Heart right ventricle (tissue), 16 donors: ENCODE data around the gene OR2M7. TPM values are rescaled to one million over a fixed set of nuclear protein-coding genes. Genes with fewer than 3 reads are reported as not detected.
"Not testable (repeated sequence)": the region's sequence is repeated elsewhere in the genome, so short reads cannot be mapped to it uniquely, and the experiment has no call there.

ENCODE experiments used
- ATAC-seq, 8 donors: fragments of 200-7000 bp; cut with Tn5 transposase; one replicate each; pipeline ENCODE4 v1.9.1; 2020; ENCODE audit warnings: mild to moderate bottlenecking in 8 of 8, moderate library complexity in 8 of 8, moderate number of reproducible peaks in 1 of 8
- DNase-seq, 2 donors: peaks; one replicate each; pipeline ENCODE4 v3.0.0-alpha.2; 2020
- H3K27ac ChIP-seq, 10 donors: fragments of 200-600 bp; sonication (generic) in 2 of 10; one replicate each; pipeline versions ENCODE4 v1.5.0 to v1.8.0; 2020 to 2022; ENCODE audit warnings: mild to moderate bottlenecking in 3 of 10
- H3K27me3 ChIP-seq, 7 donors: fragments of 200-600 bp; one replicate each; pipeline ENCODE4 v1.8.0; 2021 to 2022; ENCODE audit warnings: mild to moderate bottlenecking in 2 of 7
- H3K36me3 ChIP-seq, 9 donors: fragments of 200-600 bp; sonication (generic) in 1 of 9; one replicate each; pipeline versions ENCODE4 v1.5.0 to v1.8.0; 2020 to 2022; ENCODE audit warnings: mild to moderate bottlenecking in 2 of 9
- H3K4me1 ChIP-seq, 9 donors: fragments of 200-600 bp; sonication (generic) in 1 of 9; one replicate each; pipeline versions ENCODE4 v1.5.0 to v1.8.0; 2020 to 2022; ENCODE audit warnings: mild to moderate bottlenecking in 4 of 9
- H3K4me3 ChIP-seq, 10 donors: fragments of 200-600 bp; sonication (generic) in 2 of 10; one replicate each; pipeline versions ENCODE4 v1.5.0 to v1.8.0; 2020 to 2022; ENCODE audit warnings: mild to moderate bottlenecking in 7 of 10, moderate library complexity in 2 of 10
- H3K9me3 ChIP-seq, 11 donors: fragments of 200-600 bp in 10 of 11; sonication (generic) in 2 of 11; one replicate each; pipeline versions ENCODE4 v1.5.0 to v1.8.0; 2013 to 2022; ENCODE audit warnings: mild to moderate bottlenecking in 2 of 11, control low read depth in 1 of 11, moderate library complexity in 1 of 11
- WGBS, 2 donors: extraction: QIAGEN DNeasy Blood & Tissue Kit; methylation state at CpG; one replicate each; pipeline ENCODE4 v1.1.7; 2013; ENCODE audit warnings: inconsistent platforms in 1 of 2; 5-methylcytosine and 5-hydroxymethylcytosine counted together
- intact Hi-C, 10 donors: fragments of 100-400 bp; cut with DNase I; formaldehyde crosslinking; loops; one replicate each; pipeline versions ENCODE4 v1.11.1 to v1.14.2; 2022
- polyA plus RNA-seq, 2 donors: library from polyadenylated mRNA; stranded (reverse); fragments of 200-250 nt; gene quantifications; one replicate each; pipeline ENCODE4 v1.2.3, GENCODE V29; 2013
- total RNA-seq, 10 donors: library from RNA; stranded (reverse); fragmentation: NEBNext Ultra II Directional in 3 of 10; extraction: Animal tissue kit (Norgen Biotek cat#: 25700) in 3 of 10; gene quantifications; one replicate each; pipeline versions ENCODE4 v1.2.1 to v1.2.4, GENCODE V29; 2021 to 2023
- TF ChIP-seq, protein P1 (sequence below), 9 donors: fragments of 200-600 bp; sonication (generic) in 2 of 9; IDR thresholded peaks; one replicate each; pipeline versions ENCODE4 v1.5.0 to v1.8.0; 2021 to 2022; ENCODE audit warnings: antibody characterized with exemption in 9 of 9, mild to moderate bottlenecking in 5 of 9, moderate library complexity in 1 of 9
- donor health status: Arrhythmogenic right ventricular cardiomyopathy.
- donor health status: ischemic (EF 13 %, LVEDD 7.1; RV severe dilation, severe dysfunction).
- donor health status: healthy with polysubstance abuse.
- donor health status: DM: no; HTN: yes; CAD: no.
- donor health status: DM: no; HTN: no; CAD: no.
- donor health status: ischemic (EF 25% LVEDD 6.9; RV normal size, moderate dysfunction).
- donor health status: ischemic (EF 25% LVEDD 5.7; RV mildly dilated, moderate dysfunction).
- donor health status: healthy.
- donor health status: DM: yes; HTN: yes; CAD: no.
- donor health status: Ischemic cardiomyopathy.
- donor health status: ischemic (EF 35%, LVEDD 5.7; RV mildly dilated, moderate dysfunction).
- donor health status: nonischemic (EF 11% LVEDD 7.7; RV severe dilation, severe dysfunction).
- donor health status: DM: yes; HTN: yes; CAD: no.
- donor health status: PGD.
- donor health status: ischemic (EF 29% LVEDD 5.4; RV normal size, mild dysfunction).
- donor health status: nonischemic (EF 23%, LVEDD 6.1; RV moderate dilation, normal function).

Gene OR2M7
- total and polyA plus RNA-seq, 12 donors = not detected

DNA sequence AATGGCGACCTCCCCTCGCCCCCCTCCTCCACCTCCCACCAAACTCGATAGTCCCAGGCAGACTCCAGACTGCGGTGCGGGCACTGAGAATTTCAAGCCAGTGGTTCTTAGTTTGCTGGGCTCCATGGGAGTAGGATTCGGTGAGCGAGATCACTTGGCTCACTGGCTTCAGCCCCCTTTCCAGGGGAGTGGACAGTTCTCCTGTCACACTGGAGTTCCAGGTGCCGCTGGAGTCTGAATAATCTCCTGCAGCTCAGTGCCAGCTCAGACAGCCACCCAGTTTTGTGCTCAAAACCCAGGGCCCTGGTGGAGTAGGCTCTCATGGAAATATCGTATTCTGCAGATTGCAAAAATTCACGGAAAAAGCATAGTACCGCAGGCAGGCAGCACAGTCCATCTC is 7.6 kb downstream of the OR2M7 start:
- peaks cover 0 to 34% (median 8%) of the 10 kb centered on the region in 11 donors for H3K9me3 ChIP-seq
- ATAC-seq = no peak
- 76 to 84% methylated on average over 11 of the region's 11 CpGs for WGBS, 2 donors
- H3K4me1 ChIP-seq = no peaks in the 10 kb centered on the region
- H3K36me3 ChIP-seq = no peaks in the 10 kb centered on the region
- TF ChIP-seq, protein P1, sequence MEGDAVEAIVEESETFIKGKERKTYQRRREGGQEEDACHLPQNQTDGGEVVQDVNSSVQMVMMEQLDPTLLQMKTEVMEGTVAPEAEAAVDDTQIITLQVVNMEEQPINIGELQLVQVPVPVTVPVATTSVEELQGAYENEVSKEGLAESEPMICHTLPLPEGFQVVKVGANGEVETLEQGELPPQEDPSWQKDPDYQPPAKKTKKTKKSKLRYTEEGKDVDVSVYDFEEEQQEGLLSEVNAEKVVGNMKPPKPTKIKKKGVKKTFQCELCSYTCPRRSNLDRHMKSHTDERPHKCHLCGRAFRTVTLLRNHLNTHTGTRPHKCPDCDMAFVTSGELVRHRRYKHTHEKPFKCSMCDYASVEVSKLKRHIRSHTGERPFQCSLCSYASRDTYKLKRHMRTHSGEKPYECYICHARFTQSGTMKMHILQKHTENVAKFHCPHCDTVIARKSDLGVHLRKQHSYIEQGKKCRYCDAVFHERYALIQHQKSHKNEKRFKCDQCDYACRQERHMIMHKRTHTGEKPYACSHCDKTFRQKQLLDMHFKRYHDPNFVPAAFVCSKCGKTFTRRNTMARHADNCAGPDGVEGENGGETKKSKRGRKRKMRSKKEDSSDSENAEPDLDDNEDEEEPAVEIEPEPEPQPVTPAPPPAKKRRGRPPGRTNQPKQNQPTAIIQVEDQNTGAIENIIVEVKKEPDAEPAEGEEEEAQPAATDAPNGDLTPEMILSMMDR (IDR thresholded peaks at IDR 0.05) = no peak
- H3K27ac ChIP-seq = no peak overlapping the region
- H3K27me3 ChIP-seq = no peaks in the 10 kb centered on the region
- intact Hi-C loops = no loop called here
- no peak for DNase-seq
- H3K4me3 ChIP-seq = no peak overlapping the region

DNA sequence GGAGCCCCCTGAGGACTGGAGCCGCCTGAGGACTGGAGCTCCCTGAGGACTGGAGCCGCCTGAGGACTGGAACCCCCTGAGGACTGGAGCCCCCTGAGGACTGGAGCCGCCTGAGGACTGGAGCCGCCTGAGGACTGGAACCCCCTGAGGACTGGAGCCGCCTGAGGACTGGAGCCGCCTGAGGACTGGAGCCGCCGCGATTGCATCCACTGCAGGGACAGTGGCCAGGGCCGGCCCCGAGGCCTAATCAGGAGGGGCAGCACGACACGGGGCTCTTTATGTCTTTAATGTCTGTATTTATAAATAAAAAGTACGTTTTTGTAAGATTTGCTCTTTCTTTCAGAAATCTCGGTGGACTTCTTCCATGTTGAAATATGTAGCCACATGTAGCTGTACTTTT is 17.6 kb downstream of the OR2M7 start:
- intact Hi-C loops, ATAC-seq, H3K4me3 ChIP-seq, H3K4me1 ChIP-seq, H3K9me3 ChIP-seq, DNase-seq, H3K27ac ChIP-seq, H3K27me3 ChIP-seq, H3K36me3 ChIP-seq: not testable (repeated sequence)
- WGBS, 2 donors = 77 to 80% methylated on average over 15 of the region's 15 CpGs

DNA sequence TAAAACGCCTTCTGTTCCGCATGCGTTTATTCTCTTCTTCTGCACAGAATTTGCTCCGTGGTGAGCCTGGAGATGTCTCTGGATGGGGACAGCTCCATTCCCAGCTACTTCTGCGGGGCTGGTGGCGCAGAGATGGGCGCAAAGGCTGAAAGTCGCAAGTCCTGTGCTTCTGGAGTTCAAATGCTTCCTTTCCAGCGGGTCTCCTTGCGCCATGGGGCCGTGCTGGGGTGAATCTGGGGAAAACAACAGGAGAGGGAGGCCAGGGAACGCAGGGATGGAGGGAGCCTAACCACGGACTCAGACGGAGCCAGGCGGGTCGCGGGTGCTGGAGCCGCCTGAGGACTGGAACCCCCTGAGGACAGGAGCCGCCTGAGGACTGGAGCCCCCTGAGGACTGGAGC is 18.3 kb downstream of the OR2M7 start:
- DNase-seq (no peak), ATAC-seq (no peak)
- Histone ChIP-seq H3K36me3 (no peaks in the 10 kb centered on the region), H3K9me3 (no peaks in the 10 kb centered on the region), H3K27me3 (no peaks in the 10 kb centered on the region), H3K27ac (no peak overlapping the region), H3K4me1 (no peaks in the 10 kb centered on the region), H3K4me3 (no peak overlapping the region)
- TF ChIP-seq, protein P1 (IDR thresholded peaks at IDR 0.05) = no peak
- intact Hi-C loops = no loop called here
- 84 to 90% methylated on average over 19 of the region's 19 CpGs for WGBS, 2 donors

DNA sequence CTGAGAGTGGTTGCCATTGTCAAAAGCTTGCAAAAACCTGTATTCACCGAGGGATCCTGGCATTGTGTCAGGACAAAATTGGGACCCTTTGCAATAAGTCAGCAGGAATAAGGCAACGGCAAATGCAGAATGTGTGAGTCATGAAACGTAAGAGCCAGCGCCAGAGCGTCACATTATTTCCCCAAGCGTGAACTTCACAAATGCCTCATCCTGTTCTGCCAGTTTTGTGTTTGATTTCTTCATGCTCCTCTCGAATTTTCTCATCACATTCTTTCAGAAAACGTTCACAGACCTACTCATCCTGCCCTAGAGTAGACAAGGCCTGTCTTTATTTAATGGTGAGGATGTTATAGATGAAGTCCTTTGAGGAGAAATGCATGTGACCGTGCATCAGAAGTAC is 18.7 kb downstream of the OR2M7 start:
- DNase-seq, H3K36me3 ChIP-seq, H3K4me3 ChIP-seq, ATAC-seq, H3K27me3 ChIP-seq, H3K9me3 ChIP-seq, intact Hi-C loops, H3K27ac ChIP-seq, H3K4me1 ChIP-seq: not testable (repeated sequence)
- WGBS, 2 donors = 75 to 76% methylated on average over 9 of the region's 9 CpGs

DNA sequence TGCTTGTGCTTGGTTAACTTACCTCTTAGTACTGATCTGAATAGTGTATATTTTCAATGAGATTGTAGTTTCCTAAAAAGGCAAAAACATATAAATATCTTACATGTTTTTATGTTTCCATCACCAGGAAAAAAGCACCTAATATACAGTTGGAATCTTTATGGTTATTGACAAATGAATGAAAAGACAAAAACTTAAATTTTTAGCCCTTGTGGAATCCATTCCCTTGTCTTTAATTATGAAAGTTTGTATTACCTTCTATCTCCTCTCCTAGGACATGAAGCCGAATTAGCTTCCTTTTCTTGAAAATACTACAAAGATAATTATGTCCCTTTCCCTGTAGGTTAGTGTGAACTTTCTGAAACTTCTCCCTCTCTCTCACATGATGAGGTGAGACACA is 21.0 kb downstream of the OR2M7 start, which contains the start of gene OR2T12:
Gene OR2T12 (minus strand): TSS at position 101 of the 400 bp plus-strand sequence. CDS start 7,846 bp downstream, outside the sequence.
- TF ChIP-seq, protein P1 (IDR thresholded peaks at IDR 0.05) = no peak
- ATAC-seq (no peak), DNase-seq (no peak)
- Histone ChIP-seq H3K36me3 (no peaks in the 10 kb centered on the region), H3K4me1 (no peaks in the 10 kb centered on the region), H3K9me3 (peaks cover 0 to 6% (median 0%) of the 10 kb centered on the region in 11 donors), H3K27me3 (no peaks in the 10 kb centered on the region), H3K4me3 (no peak within 1 kb of the TSS), H3K27ac (no peak within 1 kb of the TSS)
- intact Hi-C loops = no loop called here
- WGBS, 2 donors = 76 to 77% methylated on average over 1 of the region's 1 CpG
